ENCODE measurements around the gene ZNF101. TPM values are rescaled to one million over a fixed set of nuclear protein-coding genes. Genes with fewer than 3 reads are reported as not detected.

Gene ZNF101
- polyA plus RNA-seq, 1 donor from 2014 or later: 12.2 TPM

GRCh38 chr19:19635313-19635702 lies 33.3 kb upstream of the ZNF101 start:
- Histone ChIP-seq H3K4me3 (ENCODE audit: low read length) (no peak overlapping the region), H3K4me2 (ENCODE audit: low read length) (no peak overlapping the region), H3K9ac (ENCODE audit: low read length) (no peak overlapping the region), H3K27ac (ENCODE audit: low read length) (no peak overlapping the region), H3K36me3 (ENCODE audit: insufficient read depth, low read length) (no peaks in the 10 kb centered on the region), H3K9me3 (ENCODE audit: low read length) (no peaks in the 10 kb centered on the region), H2AFZ (ENCODE audit: low read depth, low read length) (no peak overlapping the region), H3F3A (ENCODE audit: insufficient read depth, low read length, poor library complexity, severe bottlenecking) (no peaks in the 10 kb centered on the region), H3K79me2 (replicated peaks; ENCODE audit: insufficient read depth, low read length) (no peaks in the 10 kb centered on the region), H3K9me2 (ENCODE audit: insufficient read depth, low read length) (no peaks in the 10 kb centered on the region), H3K27me3 (ENCODE audit: insufficient read depth, low read depth, low read length) (no peaks in the 10 kb centered on the region), H4K20me1 (ENCODE audit: insufficient read depth) (no peaks in the 10 kb centered on the region)
- TF ChIP-seq EZH2 (IDR thresholded peaks at IDR 0.05; ENCODE audit: borderline replicate concordance, insufficient read depth, low read length, poor library complexity, severe bottlenecking): no peak
- TF ChIP-seq POLR2AphosphoS5 (IDR thresholded peaks at IDR 0.05): no peak
- TF ChIP-seq MXI1 (conservative IDR thresholded peaks at IDR 0.05; ENCODE audit: poor library complexity, severe bottlenecking): no peak
- no peak for TF ChIP-seq TAF1 (IDR thresholded peaks at IDR 0.05; ENCODE audit: low read depth)
- no peak for TF ChIP-seq EP300 (conservative IDR thresholded peaks at IDR 0.05; ENCODE audit: poor library complexity, severe bottlenecking)
- no peak for TF ChIP-seq CTCF (IDR thresholded peaks at IDR 0.05; ENCODE audit: poor library complexity, severe bottlenecking)
- no peak for TF ChIP-seq RAD21 (conservative IDR thresholded peaks at IDR 0.05)
- TF ChIP-seq SMC3 (conservative IDR thresholded peaks at IDR 0.05; ENCODE audit: poor library complexity): no peak
- no peak for TF ChIP-seq REST (IDR thresholded peaks at IDR 0.05; ENCODE audit: borderline replicate concordance)

GRCh38 chr19:19636573-19637185 lies 32.0 kb upstream of the ZNF101 start:
- Histone ChIP-seq H3K9ac (ENCODE audit: low read length) (no peak overlapping the region), H3F3A (ENCODE audit: insufficient read depth, low read length, poor library complexity, severe bottlenecking) (no peaks in the 10 kb centered on the region), H2AFZ (ENCODE audit: low read depth, low read length) (no peak overlapping the region), H3K79me2 (replicated peaks; ENCODE audit: insufficient read depth, low read length) (no peaks in the 10 kb centered on the region), H3K27ac (ENCODE audit: low read length) (no peak overlapping the region), H3K27me3 (ENCODE audit: insufficient read depth, low read depth, low read length) (no peaks in the 10 kb centered on the region), H4K20me1 (ENCODE audit: insufficient read depth) (no peaks in the 10 kb centered on the region), H3K9me2 (ENCODE audit: insufficient read depth, low read length) (no peaks in the 10 kb centered on the region), H3K9me3 (ENCODE audit: low read length) (no peaks in the 10 kb centered on the region), H3K4me2 (ENCODE audit: low read length) (no peak overlapping the region), H3K4me3 (ENCODE audit: low read length) (no peak overlapping the region), H3K36me3 (ENCODE audit: insufficient read depth, low read length) (no peaks in the 10 kb centered on the region)
- TF ChIP-seq EP300 (conservative IDR thresholded peaks at IDR 0.05; ENCODE audit: poor library complexity, severe bottlenecking): no peak

- Histone ChIP-seq H3K9me2 (ENCODE audit: insufficient read depth, low read length) (no peaks in the 10 kb centered on the region), H3K27me3 (ENCODE audit: insufficient read depth, low read depth, low read length) (no peaks in the 10 kb centered on the region), H3K9me3 (ENCODE audit: low read length) (no peaks in the 10 kb centered on the region), H4K20me1 (ENCODE audit: insufficient read depth) (no peaks in the 10 kb centered on the region), H3K4me3 (ENCODE audit: low read length) (no peak overlapping the region), H3K9ac (ENCODE audit: low read length) (no peak overlapping the region), H3F3A (ENCODE audit: insufficient read depth, low read length, poor library complexity, severe bottlenecking) (no peaks in the 10 kb centered on the region), H3K36me3 (ENCODE audit: insufficient read depth, low read length) (no peaks in the 10 kb centered on the region), H3K79me2 (replicated peaks; ENCODE audit: insufficient read depth, low read length) (peaks cover under 1% of the 10 kb centered on the region), H2AFZ (ENCODE audit: low read depth, low read length) (no peak overlapping the region), H3K27ac (ENCODE audit: low read length) (no peak overlapping the region), H3K4me2 (ENCODE audit: low read length) (no peak overlapping the region)
- TF ChIP-seq CTCF (IDR thresholded peaks at IDR 0.05; ENCODE audit: poor library complexity, severe bottlenecking) (no peak), MXI1 (conservative IDR thresholded peaks at IDR 0.05; ENCODE audit: poor library complexity, severe bottlenecking) (no peak), REST (IDR thresholded peaks at IDR 0.05; ENCODE audit: borderline replicate concordance) (no peak), RAD21 (conservative IDR thresholded peaks at IDR 0.05) (no peak), EZH2 (IDR thresholded peaks at IDR 0.05; ENCODE audit: borderline replicate concordance, insufficient read depth, low read length, poor library complexity, severe bottlenecking) (no peak), POLR2AphosphoS5 (IDR thresholded peaks at IDR 0.05) (no peak)
These were observed 31.5 kb upstream of the ZNF101 start for GRCh38 chr19:19637186-19637522.
